ENCODE data around the gene CDK14.
"Not testable (repeated sequence)": the region's sequence is repeated elsewhere in the genome, so short reads cannot be mapped to it uniquely, and the experiment has no call there.

CDK14 gene

GRCh38 chr7:90629297-90629918 is 33.3 kb downstream of the CDK14 start:
- Histone ChIP-seq H3K36me3 (peaks cover 0 to 32% (median 21%) of the 10 kb centered on the region in 11 experiments; a peak in 13 of 22 replicates), H3K4me2 (no peak overlapping the region), H3K27ac (no peak overlapping the region), H3K4me3 (no peak overlapping the region), H3K27me3 (no peaks in the 10 kb centered on the region), H3K9me3 (replicated peaks in 1 of 11) (peaks cover 0 to 24% (median 16%) of the 10 kb centered on the region in 11 experiments; a peak in 17 of 22 replicates), H3K4me1 (peaks cover 4 to 9% (median 6%) of the 10 kb centered on the region in 10 experiments), H3K9ac (no peak overlapping the region), H4K20me1 (peaks cover 0 to 11% (median 0%) of the 10 kb centered on the region in 11 experiments; a peak in 1 of 22 replicates)
- TF ChIP-seq Cebpa-rat (IDR thresholded peaks at IDR 0.05) = no peak

DNA sequence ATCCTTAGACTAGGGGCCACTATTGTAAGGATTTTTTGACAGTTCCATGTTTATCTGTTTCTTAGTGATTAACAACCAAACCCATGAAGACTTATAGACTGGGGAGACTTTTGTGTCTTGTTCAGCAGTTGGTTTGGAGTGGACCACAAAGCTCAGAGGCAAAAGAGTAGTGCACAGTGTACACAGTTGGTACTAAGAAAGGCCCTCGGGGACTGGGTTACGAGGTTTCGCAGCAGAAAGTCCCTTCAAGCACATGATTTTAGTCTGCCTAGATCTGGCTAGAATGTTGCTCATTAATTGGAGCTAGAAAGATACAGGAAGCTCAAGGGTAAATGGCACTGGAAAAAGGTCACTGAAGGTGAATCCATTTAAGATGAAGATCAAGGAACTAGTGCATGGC is 35.4 kb downstream of the CDK14 start:
- H3K4me2 ChIP-seq = no peak overlapping the region
- H3K36me3 ChIP-seq = peaks cover 0 to 28% (median 19%) of the 10 kb centered on the region in 11 experiments; a peak in 13 of 22 replicates
- H3K9me3 ChIP-seq (replicated peaks in 1 of 11) = peaks cover 0 to 25% (median 16%) of the 10 kb centered on the region in 11 experiments; a peak in 17 of 22 replicates
- H3K9ac ChIP-seq = no peak overlapping the region
- H3K4me1 ChIP-seq = no peaks in the 10 kb centered on the region
- peaks cover 0 to 11% (median 0%) of the 10 kb centered on the region in 11 experiments; a peak in 1 of 22 replicates for H4K20me1 ChIP-seq
- TF ChIP-seq Cebpa-rat (IDR thresholded peaks at IDR 0.05) = no peak
- H3K27ac ChIP-seq = no peak overlapping the region
- H3K4me3 ChIP-seq = no peak overlapping the region
- H3K27me3 ChIP-seq = no peaks in the 10 kb centered on the region

- not testable (repeated sequence) for H3K4me1 ChIP-seq, H3K9ac ChIP-seq, H3K4me2 ChIP-seq, H3K27ac ChIP-seq, H3K27me3 ChIP-seq, H3K4me3 ChIP-seq, H4K20me1 ChIP-seq
- H3K9me3 ChIP-seq (replicated peaks in 1 of 11) = peaks cover 47 to 74% (median 64%) of the 10 kb centered on the region in 11 experiments
- peaks cover 0 to 40% (median 22%) of the 10 kb centered on the region in 11 experiments; a peak in 13 of 22 replicates for H3K36me3 ChIP-seq
Observed at GRCh38 chr7:90639683-90640082, 43.6 kb downstream of the CDK14 start.

GRCh38 chr7:90642978-90643377 is 46.9 kb downstream of the CDK14 start:
- H3K4me2 ChIP-seq = no peak overlapping the region
- H3K9ac ChIP-seq = no peak overlapping the region
- TF ChIP-seq Cebpa-rat (IDR thresholded peaks at IDR 0.05) = no peak
- H3K27me3 ChIP-seq = no peaks in the 10 kb centered on the region
- H3K27ac ChIP-seq = no peak overlapping the region
- H3K9me3 ChIP-seq (replicated peaks in 1 of 11) = peaks cover 44 to 73% (median 65%) of the 10 kb centered on the region in 11 experiments
- no peaks in the 10 kb centered on the region for H4K20me1 ChIP-seq
- peaks cover 0 to 11% (median 0%) of the 10 kb centered on the region in 10 experiments; a peak in 6 of 20 replicates for H3K4me1 ChIP-seq
- peaks cover 0 to 42% (median 22%) of the 10 kb centered on the region in 11 experiments; a peak in 13 of 22 replicates for H3K36me3 ChIP-seq
- no peak overlapping the region for H3K4me3 ChIP-seq

- Histone ChIP-seq H3K4me1 (peaks cover 0 to 11% (median 0%) of the 10 kb centered on the region in 10 experiments; a peak in 6 of 20 replicates), H3K9ac (no peak overlapping the region), H3K27me3 (no peaks in the 10 kb centered on the region), H3K9me3 (replicated peaks in 1 of 11) (peaks cover 32 to 72% (median 63%) of the 10 kb centered on the region in 11 experiments), H3K4me2 (peak overlapping the region in 2 of 11 experiments; percentile 3 to 30; a peak in 3 of 22 replicates), H3K27ac (no peak overlapping the region), H3K36me3 (peaks cover 0 to 47% (median 21%) of the 10 kb centered on the region in 11 experiments; a peak in 13 of 22 replicates), H4K20me1 (no peaks in the 10 kb centered on the region), H3K4me3 (no peak overlapping the region)
- no peak for TF ChIP-seq Cebpa-rat (IDR thresholded peaks at IDR 0.05)
Observed at GRCh38 chr7:90645784-90646183, 49.7 kb downstream of the CDK14 start.

DNA sequence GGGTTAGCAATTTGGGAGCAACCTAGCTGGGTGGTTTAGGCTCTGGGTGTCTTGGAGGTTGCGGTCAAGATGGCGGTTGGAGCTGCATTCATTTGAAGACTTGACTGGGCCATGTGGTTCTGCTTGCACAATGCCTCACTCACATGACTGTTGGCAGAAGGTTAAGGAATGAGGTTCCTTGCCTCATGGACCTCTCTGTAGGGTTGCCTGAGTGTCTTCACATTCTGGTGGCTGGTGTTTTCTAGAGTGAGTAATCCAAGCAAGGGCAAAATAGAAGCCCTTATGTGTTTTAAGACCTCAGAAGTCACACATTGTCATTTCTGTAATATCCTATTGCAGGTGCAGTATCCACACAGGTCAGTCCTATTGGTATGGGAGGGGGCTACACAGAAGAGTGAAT is 52.0 kb downstream of the CDK14 start:
- no peak for TF ChIP-seq Cebpa-rat (IDR thresholded peaks at IDR 0.05)
- Histone ChIP-seq H3K4me1 (peaks cover 0 to 11% (median 0%) of the 10 kb centered on the region in 10 experiments; a peak in 6 of 20 replicates), H3K27me3 (no peaks in the 10 kb centered on the region), H3K27ac (no peak overlapping the region), H3K36me3 (peaks cover 0 to 35% (median 13%) of the 10 kb centered on the region in 11 experiments; a peak in 13 of 22 replicates), H3K4me3 (no peak overlapping the region), H3K9me3 (replicated peaks in 1 of 11) (peaks cover 24 to 68% (median 59%) of the 10 kb centered on the region in 11 experiments), H3K4me2 (no peak overlapping the region), H3K9ac (no peak overlapping the region), H4K20me1 (no peaks in the 10 kb centered on the region; a peak in 1 of 22 replicates)

- H3K9ac ChIP-seq = no peak overlapping the region
- peaks cover 0 to 30% (median 8%) of the 10 kb centered on the region in 11 experiments; a peak in 13 of 22 replicates for H3K36me3 ChIP-seq
- no peak overlapping the region for H3K4me2 ChIP-seq
- peaks cover 0 to 11% (median 0%) of the 10 kb centered on the region in 10 experiments; a peak in 6 of 20 replicates for H3K4me1 ChIP-seq
- H4K20me1 ChIP-seq = no peaks in the 10 kb centered on the region; a peak in 1 of 22 replicates
- peaks cover 21 to 68% (median 57%) of the 10 kb centered on the region in 11 experiments for H3K9me3 ChIP-seq (replicated peaks in 1 of 11)
- no peaks in the 10 kb centered on the region for H3K27me3 ChIP-seq
- H3K4me3 ChIP-seq = no peak overlapping the region
- H3K27ac ChIP-seq = no peak overlapping the region
- no peak for TF ChIP-seq Cebpa-rat (IDR thresholded peaks at IDR 0.05)
Observed at GRCh38 chr7:90648834-90649233, 52.7 kb downstream of the CDK14 start.

- peaks cover 0 to 12% (median 6%) of the 10 kb centered on the region in 10 experiments; a peak in 5 of 20 replicates for H3K4me1 ChIP-seq
- H3K27ac ChIP-seq = no peak overlapping the region
- no peak for TF ChIP-seq Cebpa-rat (IDR thresholded peaks at IDR 0.05)
- no peak overlapping the region for H3K9ac ChIP-seq
- H3K4me3 ChIP-seq = no peak overlapping the region
- no peaks in the 10 kb centered on the region; a peak in 1 of 22 replicates for H4K20me1 ChIP-seq
- peaks cover 24 to 78% (median 58%) of the 10 kb centered on the region in 11 experiments for H3K9me3 ChIP-seq (replicated peaks in 1 of 11)
- H3K36me3 ChIP-seq = peaks cover 0 to 29% (median 7%) of the 10 kb centered on the region in 11 experiments; a peak in 7 of 22 replicates
- H3K4me2 ChIP-seq = no peak overlapping the region; a peak in 1 of 22 replicates
- no peaks in the 10 kb centered on the region for H3K27me3 ChIP-seq
Observed at GRCh38 chr7:90654718-90655427, 58.8 kb downstream of the CDK14 start.

DNA sequence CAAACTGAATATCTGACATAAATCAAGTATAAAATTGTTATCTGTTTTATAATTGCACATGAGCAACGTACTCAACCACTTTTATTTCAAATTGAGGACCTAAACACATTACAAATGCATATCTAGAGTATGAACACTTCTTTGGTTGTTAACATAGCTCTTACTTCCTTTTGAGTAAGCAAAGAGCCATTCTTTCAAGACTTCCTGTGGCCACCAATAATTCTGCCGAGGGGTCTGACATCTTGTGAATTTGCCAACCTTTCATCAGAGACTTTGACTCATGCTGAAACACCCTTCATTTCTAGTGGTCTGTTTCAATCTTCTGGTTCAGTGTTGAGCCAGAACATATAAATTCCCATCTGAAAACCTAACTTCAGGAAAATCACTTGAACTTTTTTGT is 59.4 kb downstream of the CDK14 start:
- peaks cover 22 to 72% (median 57%) of the 10 kb centered on the region in 11 experiments for H3K9me3 ChIP-seq (replicated peaks in 1 of 11)
- H3K4me2 ChIP-seq = peak overlapping the region in 2 of 11 experiments; percentile 15 to 16; a peak in 3 of 22 replicates
- H3K4me1 ChIP-seq = peaks cover 0 to 12% (median 6%) of the 10 kb centered on the region in 10 experiments; a peak in 7 of 20 replicates
- H3K36me3 ChIP-seq = peaks cover 0 to 29% (median 7%) of the 10 kb centered on the region in 11 experiments; a peak in 7 of 22 replicates
- no peak for TF ChIP-seq Cebpa-rat (IDR thresholded peaks at IDR 0.05)
- no peak overlapping the region for H3K9ac ChIP-seq
- H3K4me3 ChIP-seq = no peak overlapping the region
- H3K27ac ChIP-seq = no peak overlapping the region
- H4K20me1 ChIP-seq = no peaks in the 10 kb centered on the region; a peak in 1 of 22 replicates
- no peaks in the 10 kb centered on the region for H3K27me3 ChIP-seq

Data from BLaER1 treated with 17β-estradiol and CSF1 and Interleukin-3, amounts not matched to agents 10 nM and 100 nM (cell line).